Endodermal cell (in vitro differentiated cells): ENCODE data around the gene ADAMTS4. TPM values are rescaled to one million over a fixed set of nuclear protein-coding genes. Genes with fewer than 3 reads are reported as not detected.

Experiments used
- DNase-seq: peaks from one replicate; pipeline ENCODE4 v3.0.0-alpha.2; 2017
- H3K27ac ChIP-seq: 2 replicates; pipeline ENCODE4 v1.5.1; 2013; ENCODE audit warnings: mild to moderate bottlenecking, low read depth, low read length, moderate library complexity
- H3K27me3 ChIP-seq: 2 replicates; pipeline ENCODE4 v1.6.1; 2013; ENCODE audit warnings: mild to moderate bottlenecking, low read length, moderate library complexity; ENCODE audit not compliant: insufficient read depth, control insufficient read depth, poor library complexity, severe bottlenecking
- H3K36me3 ChIP-seq: 2 replicates; pipeline ENCODE4 v1.7.0; 2013; ENCODE audit warnings: mild to moderate bottlenecking, low read length, moderate library complexity; ENCODE audit not compliant: control insufficient read depth, insufficient read depth
- H3K4me1 ChIP-seq: one replicate; pipeline ENCODE4 v1.7.0; 2013; ENCODE audit warnings: low read length; ENCODE audit not compliant: control insufficient read depth, insufficient read depth
- H3K4me3 ChIP-seq: 2 replicates; pipeline ENCODE4 v1.5.1; 2013; ENCODE audit warnings: mild to moderate bottlenecking, low read length, moderate library complexity
- H3K9ac ChIP-seq: 2 replicates; pipeline ENCODE4 v1.6.1; 2013; ENCODE audit warnings: mild to moderate bottlenecking, low read length, moderate library complexity; ENCODE audit not compliant: poor library complexity, severe bottlenecking; ENCODE audit errors: extremely low read depth
- H3K9me3 ChIP-seq: 2 replicates; pipeline ENCODE4 v1.6.1; 2013; ENCODE audit warnings: mild to moderate bottlenecking, low read length, moderate library complexity; ENCODE audit not compliant: control insufficient read depth
- H3K27ac Mint-ChIP-seq: 2 replicates; pipeline ENCODE4 v1.8.0; 2020; ENCODE audit warnings: mixed read lengths
- H3K27me3 Mint-ChIP-seq: 2 replicates; pipeline ENCODE4 v1.8.0; 2021; ENCODE audit warnings: mild to moderate bottlenecking, mixed read lengths; ENCODE audit not compliant: insufficient read depth
- H3K36me3 Mint-ChIP-seq: 2 replicates; pipeline ENCODE4 v1.8.0; 2020; ENCODE audit warnings: low read depth, mixed read lengths
- H3K4me1 Mint-ChIP-seq: 2 replicates; pipeline ENCODE4 v1.8.0; 2020; ENCODE audit warnings: mixed read lengths
- H3K4me3 Mint-ChIP-seq: 2 replicates; pipeline ENCODE4 v1.8.0; 2020; ENCODE audit warnings: mild to moderate bottlenecking, moderate library complexity, mixed read lengths
- H3K9me3 Mint-ChIP-seq: 2 replicates; pipeline ENCODE4 v1.8.0; 2020; ENCODE audit warnings: mild to moderate bottlenecking, mixed read lengths
- WGBS, 2 experiments: methylation state at CpG; one replicate each; pipeline versions ENCODE4 v1.1.5 to v1.1.7; 2013; ENCODE audit warnings: missing lambda C conversion rate in 2 of 2, mixed read lengths in 1 of 2; ENCODE audit not compliant: insufficient coverage in 1 of 2, insufficient read length in 1 of 2; 5-methylcytosine and 5-hydroxymethylcytosine counted together
- total RNA-seq, 2 donors: library from RNA; stranded (reverse); fragmentation: NEBNext Ultra II Directional in 1 of 2; extraction: Animal tissue kit (Norgen Biotek cat#: 25700) in 1 of 2; gene quantifications; 2 replicates in 1 of 2; 3 replicates in 1 of 2; pipeline ENCODE4 v1.2.1, GENCODE V29; 2021
- TF ChIP-seq, protein P1 (sequence below): fragments of 200-600 bp; sonication (generic); conservative IDR thresholded peaks from 2 replicates; pipeline ENCODE4 v1.5.0; 2021; ENCODE audit warnings: antibody characterized with exemption, mild to moderate bottlenecking

ADAMTS4 gene
- total RNA-seq, 2 donors from 2014 or later: 4.4 to 9.6 TPM

DNA sequence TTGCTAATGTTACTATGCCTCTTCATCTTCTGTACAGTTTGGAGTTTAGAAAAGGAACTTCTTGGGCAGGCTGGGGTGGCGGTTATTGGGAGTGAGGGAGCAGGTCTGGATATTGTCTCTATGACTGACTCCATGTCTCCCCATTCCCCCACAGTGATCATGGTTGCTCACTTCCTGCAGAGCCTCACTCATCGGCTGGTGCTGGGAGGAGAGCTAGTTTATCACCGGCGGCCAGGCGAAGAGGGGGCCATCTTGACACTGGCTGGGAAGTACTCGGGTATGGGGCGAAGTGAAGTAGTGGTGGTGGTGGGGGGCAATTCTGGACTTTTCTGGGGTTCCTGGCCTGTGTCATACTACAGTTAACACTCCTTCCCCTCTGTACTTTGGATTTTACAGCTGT lies 29.2 kb upstream of the ADAMTS4 start:
- H3K27ac Mint-ChIP-seq: no peak overlapping the region
- no peak overlapping the region for H3K9ac ChIP-seq
- H3K27me3 Mint-ChIP-seq: no peaks in the 10 kb centered on the region
- H3K9me3 Mint-ChIP-seq: no peaks in the 10 kb centered on the region
- no peak overlapping the region for H3K4me3 Mint-ChIP-seq
- WGBS, 2 experiments: 94% methylated on average over 7 of the region's 7 CpGs; no CpG with 5 or more reads in 1 of the 2 experiments
- H3K4me1 ChIP-seq: peaks cover 13% of the 10 kb centered on the region
- peaks cover 34% of the 10 kb centered on the region for H3K4me1 Mint-ChIP-seq
- no peak overlapping the region for H3K27ac ChIP-seq
- peaks cover 14% of the 10 kb centered on the region for H3K36me3 ChIP-seq
- TF ChIP-seq, protein P1, sequence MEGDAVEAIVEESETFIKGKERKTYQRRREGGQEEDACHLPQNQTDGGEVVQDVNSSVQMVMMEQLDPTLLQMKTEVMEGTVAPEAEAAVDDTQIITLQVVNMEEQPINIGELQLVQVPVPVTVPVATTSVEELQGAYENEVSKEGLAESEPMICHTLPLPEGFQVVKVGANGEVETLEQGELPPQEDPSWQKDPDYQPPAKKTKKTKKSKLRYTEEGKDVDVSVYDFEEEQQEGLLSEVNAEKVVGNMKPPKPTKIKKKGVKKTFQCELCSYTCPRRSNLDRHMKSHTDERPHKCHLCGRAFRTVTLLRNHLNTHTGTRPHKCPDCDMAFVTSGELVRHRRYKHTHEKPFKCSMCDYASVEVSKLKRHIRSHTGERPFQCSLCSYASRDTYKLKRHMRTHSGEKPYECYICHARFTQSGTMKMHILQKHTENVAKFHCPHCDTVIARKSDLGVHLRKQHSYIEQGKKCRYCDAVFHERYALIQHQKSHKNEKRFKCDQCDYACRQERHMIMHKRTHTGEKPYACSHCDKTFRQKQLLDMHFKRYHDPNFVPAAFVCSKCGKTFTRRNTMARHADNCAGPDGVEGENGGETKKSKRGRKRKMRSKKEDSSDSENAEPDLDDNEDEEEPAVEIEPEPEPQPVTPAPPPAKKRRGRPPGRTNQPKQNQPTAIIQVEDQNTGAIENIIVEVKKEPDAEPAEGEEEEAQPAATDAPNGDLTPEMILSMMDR: no peak
- no peaks in the 10 kb centered on the region for H3K27me3 ChIP-seq
- peaks cover 12% of the 10 kb centered on the region for H3K36me3 Mint-ChIP-seq
- no peaks in the 10 kb centered on the region for H3K9me3 ChIP-seq
- H3K4me3 ChIP-seq: no peak overlapping the region
- DNase-seq: no peak

DNA sequence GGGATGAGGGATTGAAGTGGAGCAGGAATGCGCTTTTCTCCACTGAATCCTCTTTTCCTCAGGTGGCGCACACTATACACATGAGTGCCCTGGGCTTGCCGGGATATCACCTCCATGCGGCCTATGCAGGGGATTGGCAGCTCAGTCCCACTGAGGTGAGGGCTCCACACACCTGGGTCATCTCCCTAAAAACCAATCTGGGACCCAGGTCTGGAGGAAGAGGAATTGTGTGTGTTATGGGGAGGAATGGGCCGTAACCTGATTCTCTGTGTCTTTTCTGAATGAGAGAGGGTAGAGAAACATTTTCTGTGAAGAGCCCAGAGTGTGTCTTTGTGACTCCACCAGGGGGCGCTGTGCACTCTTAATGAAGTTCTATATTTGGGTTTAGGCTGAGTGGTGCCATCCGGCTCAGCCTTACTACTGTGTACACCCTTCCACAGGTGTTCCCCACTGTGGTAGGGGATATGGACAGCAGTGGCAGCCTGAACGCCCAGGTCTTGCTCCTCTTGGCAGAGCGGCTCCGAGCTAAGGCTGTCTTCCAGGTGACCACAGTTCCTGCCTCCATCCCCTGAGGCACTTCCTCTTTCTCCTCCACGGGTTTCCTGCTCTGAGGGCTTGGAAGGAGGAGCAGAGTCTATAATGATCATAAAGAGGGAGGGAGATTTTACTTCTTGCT lies 28.5 kb upstream of the ADAMTS4 start:
- H3K4me3 ChIP-seq: peak overlapping the region; percentile 96
- peak; percentile 92 for DNase-seq

DNA sequence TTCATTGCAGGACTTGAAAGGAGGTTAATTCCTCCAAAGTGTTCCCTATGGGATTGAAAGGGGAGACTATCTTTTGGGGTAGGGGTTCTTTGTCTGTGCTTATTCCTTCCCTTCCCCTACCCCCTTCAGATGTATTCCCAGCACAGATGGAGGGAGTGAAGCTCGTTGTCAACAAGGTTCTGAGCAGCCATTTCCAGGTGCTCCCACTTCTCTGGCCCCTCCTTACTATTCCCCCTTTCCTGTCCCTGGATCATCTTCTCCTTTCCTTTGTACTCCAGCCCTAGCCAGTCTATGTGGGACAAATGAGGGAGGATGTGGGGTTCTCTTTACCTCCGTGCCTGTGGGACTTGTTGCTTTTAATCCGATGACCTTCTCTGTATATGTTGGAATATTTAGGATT lies 27.9 kb upstream of the ADAMTS4 start:
- Mint-ChIP-seq H3K4me3 (peak overlapping the region; percentile 85), H3K4me1 (peaks cover 45% of the 10 kb centered on the region), H3K27ac (peak overlapping the region; percentile 94), H3K9me3 (no peaks in the 10 kb centered on the region), H3K36me3 (peaks cover 16% of the 10 kb centered on the region), H3K27me3 (no peaks in the 10 kb centered on the region)
- Histone ChIP-seq H3K4me3 (peak overlapping the region; percentile 96), H3K9me3 (no peaks in the 10 kb centered on the region), H3K27me3 (no peaks in the 10 kb centered on the region), H3K4me1 (peaks cover 14% of the 10 kb centered on the region), H3K36me3 (peaks cover 14% of the 10 kb centered on the region), H3K27ac (no peak overlapping the region), H3K9ac (no peak overlapping the region)
- no peak for DNase-seq
- 84 to 100% methylated on average over 1 to 3 of the region's 3 CpGs for WGBS, 2 experiments
- TF ChIP-seq, protein P1: no peak

More for the DNA sequence above, 28.5 kb upstream of the ADAMTS4 start:
- Mint-ChIP-seq H3K36me3 (peaks cover 12% of the 10 kb centered on the region), H3K9me3 (no peaks in the 10 kb centered on the region), H3K27me3 (no peaks in the 10 kb centered on the region), H3K4me1 (peaks cover 39% of the 10 kb centered on the region), H3K4me3 (peak overlapping the region; percentile 85), H3K27ac (peak overlapping the region; percentile 94)
- TF ChIP-seq, protein P1: peak; percentile 94
- 13 to 59% methylated on average over 2 to 11 of the region's 11 CpGs for WGBS, 2 experiments
- Histone ChIP-seq H3K27me3 (no peaks in the 10 kb centered on the region), H3K36me3 (peaks cover 14% of the 10 kb centered on the region), H3K9me3 (no peaks in the 10 kb centered on the region), H3K9ac (no peak overlapping the region), H3K4me1 (peaks cover 14% of the 10 kb centered on the region), H3K27ac (no peak overlapping the region)
